Embryonic facial prominence (tissue), 1 donor: ENCODE measurements around the gene CRY2.

Experiments
- DNase-seq: peaks from one replicate; pipeline ENCODE4 v3.0.0-alpha.2; 2016; ENCODE audit errors: extremely low spot score

CRY2 gene

GRCh38 chr11:45879803-45880686 lies 32.8 kb downstream of the CRY2 start:
- DNase-seq: no peak

GRCh38 chr11:45880772-45881570 lies 33.7 kb downstream of the CRY2 start:
- no peak for DNase-seq

GRCh38 chr11:45881708-45882368 lies 34.6 kb downstream of the CRY2 start:
- DNase-seq: no peak

- no peak for DNase-seq
Observed at GRCh38 chr11:45884596-45885185, 37.4 kb downstream of the CRY2 start.

- no peak for DNase-seq
Observed at GRCh38 chr11:45885274-45885920, 38.1 kb downstream of the CRY2 start, which contains the start of gene MAPK8IP1. MAPK8IP1 (plus strand) TSS chr11:45885651; CDS start chr11:45885821, 170 bp downstream.

GRCh38 chr11:45885921-45886721 lies 38.8 kb downstream of the CRY2 start:
- no peak for DNase-seq

GRCh38 chr11:45886816-45887520 lies 39.7 kb downstream of the CRY2 start:
- no peak for DNase-seq

- DNase-seq: no peak
Observed at GRCh38 chr11:45887587-45887986, 40.3 kb downstream of the CRY2 start.

- DNase-seq: no peak
Observed at GRCh38 chr11:45889555-45889954, 42.3 kb downstream of the CRY2 start.

GRCh38 chr11:45889966-45890365 lies 42.7 kb downstream of the CRY2 start:
- DNase-seq: no peak

- no peak for DNase-seq
Observed at GRCh38 chr11:45890886-45891550, 43.7 kb downstream of the CRY2 start.

- DNase-seq: no peak
Observed at GRCh38 chr11:45892856-45893255, 45.6 kb downstream of the CRY2 start.

GRCh38 chr11:45894555-45895247 lies 47.4 kb downstream of the CRY2 start:
- DNase-seq: no peak

GRCh38 chr11:45895553-45896259 lies 48.4 kb downstream of the CRY2 start:
- no peak for DNase-seq

GRCh38 chr11:45896422-45896984 lies 49.2 kb downstream of the CRY2 start:
- no peak for DNase-seq

GRCh38 chr11:45897556-45897955 lies 50.3 kb downstream of the CRY2 start:
- DNase-seq: no peak

- DNase-seq: no peak
Observed at GRCh38 chr11:45899086-45899447, 51.8 kb downstream of the CRY2 start.
